H1 (cell line): Measurements from ENCODE around the gene FHIT. TPM values are rescaled to one million over a fixed set of nuclear protein-coding genes. Genes with fewer than 3 reads are reported as not detected.

Experiments used
- CTCF ChIA-PET: fragments of 300-600 bp; sonication (Branson Sonifier 250); formaldehyde crosslinking; loops from one replicate; lab custom pipeline; 2021; ENCODE audit not compliant: partially characterized antibody; lab: Charles Lee
- POLR2A ChIA-PET: fragments of 300-600 bp; sonication (Branson Sonifier 250); formaldehyde crosslinking; loops from one replicate; lab custom pipeline; 2021; ENCODE audit warnings: inconsistent platforms; ENCODE audit not compliant: partially characterized antibody; lab: Charles Lee
- DNase-seq, 2 experiments: peaks; one replicate each; pipeline versions ENCODE4 v3.0.0 to v3.0.0-alpha.2; 2010 to 2022; ENCODE audit warnings: low spot score in 2 of 2, low read depth in 1 of 2, mixed read lengths in 1 of 2
- FAIRE-seq: peaks from 2 replicates; lab custom pipeline; 2011; peaks lifted over from hg19 to GRCh38; lab: Jason Lieb, UNC
- H2AFZ ChIP-seq: 2 replicates; pipeline ENCODE4 v1.8.1; 2012; ENCODE audit warnings: low read length, inconsistent platforms
- H2AK5ac ChIP-seq: 2 replicates; pipeline ENCODE4 v1.6.1; 2013; ENCODE audit warnings: low read depth, low read length
- H2BK120ac ChIP-seq: replicated peaks from 2 replicates; pipeline ENCODE3; 2013; ENCODE audit warnings: low read depth, low read length, inconsistent platforms
- H2BK12ac ChIP-seq: 2 replicates; pipeline ENCODE4 v1.6.1; 2013; ENCODE audit warnings: low read depth, low read length
- H2BK15ac ChIP-seq: 2 replicates; pipeline ENCODE4 v1.6.1; 2013; ENCODE audit warnings: low read length
- H2BK20ac ChIP-seq: 2 replicates; pipeline ENCODE4 v1.6.1; 2013; ENCODE audit warnings: low read length
- H2BK5ac ChIP-seq: 2 replicates; pipeline ENCODE4 v1.6.1; 2013; ENCODE audit warnings: low read depth, low read length
- H3K14ac ChIP-seq: 2 replicates; pipeline ENCODE4 v1.6.1; 2013; ENCODE audit warnings: inconsistent platforms; ENCODE audit not compliant: insufficient read length
- H3K18ac ChIP-seq: 2 replicates; pipeline ENCODE4 v1.6.1; 2013; ENCODE audit warnings: low read length; ENCODE audit errors: extremely low read depth
- H3K23ac ChIP-seq: 2 replicates; pipeline ENCODE4 v1.6.1; 2013; ENCODE audit warnings: inconsistent platforms; ENCODE audit not compliant: insufficient read length
- H3K23me2 ChIP-seq: 2 replicates; pipeline ENCODE4 v1.6.1; 2013; ENCODE audit warnings: low read depth, low read length
- H3K27ac ChIP-seq: 2 replicates; pipeline ENCODE4 v1.6.1; 2011; ENCODE audit warnings: low read depth, low read length, inconsistent platforms
- H3K27me3 ChIP-seq, 4 experiments: replicated peaks in 1 of 4; 1 replicate in 1 of 4; 2 replicates in 3 of 4; pipeline versions ENCODE4 v1.6.1 to v1.8.1; 2011 to 2013; ENCODE audit warnings: low read length in 3 of 4, mild to moderate bottlenecking in 3 of 4, inconsistent platforms in 2 of 4, mixed read lengths in 2 of 4, moderate library complexity in 1 of 4; ENCODE audit not compliant: control insufficient read depth in 3 of 4, insufficient read depth in 3 of 4; ENCODE audit errors: extremely low read depth in 1 of 4
- H3K36me3 ChIP-seq, 4 experiments: 2 replicates each; pipeline versions ENCODE4 v1.6.1 to v1.8.1; 2011 to 2013; ENCODE audit warnings: mild to moderate bottlenecking in 4 of 4, low read length in 3 of 4, moderate library complexity in 2 of 4, control low read depth in 1 of 4, inconsistent platforms in 1 of 4; ENCODE audit not compliant: insufficient read depth in 4 of 4, control insufficient read depth in 2 of 4
- H3K4ac ChIP-seq: replicated peaks from 2 replicates; pipeline ENCODE3; 2013; ENCODE audit warnings: low read length, low read depth, mixed read lengths, inconsistent platforms; ENCODE audit not compliant: insufficient read length
- H3K4me1 ChIP-seq, 4 experiments: replicated peaks in 1 of 4; 1 replicate in 1 of 4; 2 replicates in 3 of 4; pipeline versions ENCODE4 v1.6.1 to v1.8.1; 2011 to 2013; ENCODE audit warnings: low read length in 3 of 4, inconsistent platforms in 2 of 4, mixed read lengths in 1 of 4; ENCODE audit not compliant: insufficient read depth in 4 of 4, control insufficient read depth in 3 of 4
- H3K4me2 ChIP-seq, 2 experiments: 2 replicates each; pipeline versions ENCODE4 v1.6.1 to v1.8.1; 2011 to 2013; ENCODE audit warnings: low read depth in 2 of 2, low read length in 2 of 2, control low read depth in 1 of 2, inconsistent platforms in 1 of 2, mild to moderate bottlenecking in 1 of 2; ENCODE audit not compliant: insufficient read depth in 1 of 2
- H3K4me3 ChIP-seq, 4 experiments: fragments of 200-600, 300-600 bp in 1 of 4; sonication (generic), shearing (Covaris generic), sonication (Bioruptor Twin) in 1 of 4; 2 replicates each; pipeline versions ENCODE4 v1.5.1 to v1.8.1; 2011 to 2016; ENCODE audit warnings: low read length in 4 of 4, low read depth in 3 of 4, control low read depth in 2 of 4, inconsistent platforms in 2 of 4, mild to moderate bottlenecking in 2 of 4, mixed read lengths in 1 of 4, moderate library complexity in 1 of 4; ENCODE audit not compliant: insufficient read depth in 2 of 4; ENCODE audit errors: extremely low read depth in 1 of 4
- H3K56ac ChIP-seq: replicated peaks from 2 replicates; pipeline ENCODE3; 2013; ENCODE audit warnings: low read depth, mild to moderate bottlenecking, mixed read lengths, low read length, inconsistent platforms; ENCODE audit not compliant: insufficient read length
- H3K79me1 ChIP-seq: 2 replicates; pipeline ENCODE4 v1.6.1; 2013; ENCODE audit warnings: low read depth, low read length, control low read depth
- H3K79me2 ChIP-seq, 2 experiments: 2 replicates each; pipeline versions ENCODE4 v1.6.1 to v1.8.1; 2012 to 2013; ENCODE audit warnings: low read length in 2 of 2, mild to moderate bottlenecking in 2 of 2, inconsistent platforms in 1 of 2; ENCODE audit not compliant: insufficient read depth in 2 of 2, control insufficient read depth in 1 of 2
- H3K9ac ChIP-seq, 4 experiments: replicated peaks in 1 of 4; 1 replicate in 1 of 4; 2 replicates in 3 of 4; pipeline versions ENCODE4 v1.6.1 to v1.8.1; 2011 to 2013; ENCODE audit warnings: low read depth in 3 of 4, low read length in 3 of 4, control low read depth in 2 of 4, mild to moderate bottlenecking in 2 of 4, moderate library complexity in 2 of 4, inconsistent platforms in 1 of 4; ENCODE audit errors: extremely low read depth in 1 of 4
- H3K9me3 ChIP-seq, 2 experiments: 2 replicates each; pipeline versions ENCODE4 v1.6.1 to v1.8.1; 2012 to 2013; ENCODE audit warnings: mild to moderate bottlenecking in 2 of 2, moderate library complexity in 2 of 2, control low read depth in 1 of 2, inconsistent platforms in 1 of 2, low read depth in 1 of 2, low read length in 1 of 2, mixed read lengths in 1 of 2; ENCODE audit not compliant: insufficient read depth in 2 of 2
- H4K20me1 ChIP-seq, 2 experiments: replicated peaks in 1 of 2; 2 replicates each; pipeline versions ENCODE3 to v1.8.1; 2011 to 2013; ENCODE audit warnings: inconsistent platforms in 2 of 2, low read length in 2 of 2, mild to moderate bottlenecking in 1 of 2; ENCODE audit not compliant: insufficient read depth in 2 of 2, control insufficient read depth in 1 of 2
- H4K5ac ChIP-seq: 2 replicates; pipeline ENCODE4 v1.6.1; 2013; ENCODE audit warnings: low read length, low read depth, mixed read lengths, inconsistent platforms; ENCODE audit not compliant: insufficient read length
- H4K8ac ChIP-seq: 2 replicates; pipeline ENCODE4 v1.8.0; 2013; ENCODE audit warnings: mild to moderate bottlenecking, moderate library complexity, low read length, inconsistent platforms; ENCODE audit not compliant: insufficient read depth; ENCODE audit errors: extremely low read depth
- H4K91ac ChIP-seq: replicated peaks from 2 replicates; pipeline ENCODE3; 2013; ENCODE audit warnings: low read length, mixed read lengths, inconsistent platforms; ENCODE audit not compliant: insufficient read length
- BRCA1 ChIP-seq: IDR thresholded peaks from 2 replicates; pipeline ENCODE4 v1.6.1; 2012; ENCODE audit warnings: low read depth, low read length, improper control_type of control experiment
- CEBPB ChIP-seq: IDR thresholded peaks from 2 replicates; pipeline ENCODE4 v1.6.1; 2012; ENCODE audit warnings: low read depth, low read length
- PHF8 ChIP-seq: fragments of 200-600 bp; sonication (generic); conservative IDR thresholded peaks from 2 replicates; pipeline ENCODE4 v1.7.1; 2012; ENCODE audit warnings: low read depth, mild to moderate bottlenecking, inconsistent platforms, low read length, moderate library complexity
- SUZ12 ChIP-seq: fragments of 200-600 bp; sonication (generic); IDR thresholded peaks from 2 replicates; pipeline ENCODE4 v1.6.1; 2012; ENCODE audit warnings: mild to moderate bottlenecking, inconsistent platforms, low read length, moderate library complexity, mixed read lengths
- TCF12 ChIP-seq: IDR thresholded peaks from 2 replicates; pipeline ENCODE4 v1.6.1; 2011; ENCODE audit warnings: low read depth, mild to moderate bottlenecking, low read length
- WGBS, 2 experiments: shearing (Covaris generic) in 1 of 2; methylation state at CpG; one replicate each; pipeline versions ENCODE4 v1.1.6 to v1.1.7; 2013 to 2015; ENCODE audit warnings: low lambda C conversion rate in 2 of 2, mixed read lengths in 2 of 2, inconsistent platforms in 1 of 2, low coverage in 1 of 2, missing lambda C conversion rate in 1 of 2; ENCODE audit not compliant: insufficient replicate concordance in 2 of 2, insufficient coverage in 1 of 2, insufficient read length in 1 of 2; ENCODE audit errors: extremely low coverage in 1 of 2, missing lambda C conversion rate in 1 of 2; 5-methylcytosine and 5-hydroxymethylcytosine counted together
- polyA plus RNA-seq, 7 experiments: library from polyadenylated mRNA; depleted of rRNA in 3 of 7; stranded (reverse) in 5 of 7; unstranded in 2 of 7; fragments of >200 nt in 5 of 7; fragments of 200-250 nt in 2 of 7; gene quantifications; 1 replicate in 5 of 7; 2 replicates in 1 of 7; 4 replicates in 1 of 7; pipeline versions ENCODE4 v1.2.1 to v1.2.3, GENCODE V29; 2011 to 2013; ENCODE audit warnings: missing spikeins in 2 of 7, mixed read lengths in 2 of 7
- total RNA-seq: library from RNA; stranded (reverse); fragmentation: NEBNext Ultra II Directional; extraction: Animal tissue kit (Norgen Biotek cat#: 25700); gene quantifications from 2 replicates; pipeline ENCODE4 v1.2.1, GENCODE V29; 2021

Gene FHIT
- total and polyA plus RNA-seq, 2 of the 8 experiments (the other 6 are each of a cell fraction or from before 2014, with no cell fraction given), result 1.2 to 3.2 TPM

DNA sequence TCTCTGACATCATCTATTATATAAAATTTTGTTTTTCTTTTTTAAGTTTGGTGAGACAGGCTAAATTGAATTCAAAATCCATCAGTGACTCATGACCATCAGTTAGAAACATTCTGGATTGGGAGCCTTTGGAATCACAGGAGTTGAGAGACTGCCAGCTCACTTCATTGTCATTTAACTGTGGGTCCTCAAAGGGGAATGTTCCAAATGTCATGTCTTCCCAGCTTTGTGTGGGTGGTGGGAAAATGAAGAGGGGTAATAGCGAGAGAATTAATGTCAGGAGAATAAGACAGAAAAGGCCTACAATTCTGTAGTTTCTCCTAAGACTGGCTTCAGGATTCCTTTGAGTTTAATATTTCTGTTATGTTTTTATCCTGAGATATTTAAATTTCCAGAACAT, 1051.9 kb downstream of the FHIT start:
- H3K56ac ChIP-seq, result no peak overlapping the region
- no peak for DNase-seq
- no peak overlapping the region for H2BK15ac ChIP-seq
- no peak overlapping the region for H2AFZ ChIP-seq
- H3K36me3 ChIP-seq, result no peaks in the 10 kb centered on the region
- WGBS, 2 experiments, result 0% methylated on average over 1 of the region's 1 CpG; no CpG with 5 or more reads in 1 of the 2 experiments
- no peaks in the 10 kb centered on the region for H4K20me1 ChIP-seq
- no peaks in the 10 kb centered on the region for H3K79me1 ChIP-seq
- H3K27me3 ChIP-seq, result no peaks in the 10 kb centered on the region
- no peak overlapping the region for H2BK20ac ChIP-seq
- no peak overlapping the region for H2BK5ac ChIP-seq
- H3K4me3 ChIP-seq, result no peak overlapping the region
- POLR2A ChIA-PET, result no interaction called here
- no peak overlapping the region for H3K27ac ChIP-seq
- H3K9me3 ChIP-seq, result no peaks in the 10 kb centered on the region
- no peak overlapping the region for H4K8ac ChIP-seq
- no peak overlapping the region for H2AK5ac ChIP-seq
- no peak overlapping the region for H4K91ac ChIP-seq
- no peaks in the 10 kb centered on the region for H3K4me1 ChIP-seq
- no peak overlapping the region for H3K14ac ChIP-seq
- H3K4ac ChIP-seq, result no peak overlapping the region
- FAIRE-seq, result no peak
- H3K23ac ChIP-seq, result no peak overlapping the region
- H3K18ac ChIP-seq, result no peak overlapping the region
- H3K9ac ChIP-seq, result no peak overlapping the region
- no peak overlapping the region for H3K4me2 ChIP-seq
- no peaks in the 10 kb centered on the region for H3K79me2 ChIP-seq
- H2BK12ac ChIP-seq, result no peak overlapping the region
- CTCF ChIA-PET, result no interaction called here
- H4K5ac ChIP-seq, result no peak overlapping the region
- TF ChIP-seq CEBPB, result no peak
- no peak for TF ChIP-seq SUZ12
- TF ChIP-seq PHF8, result no peak
- no peak for TF ChIP-seq BRCA1
- no peak for TF ChIP-seq TCF12
- no peak overlapping the region for H2BK120ac ChIP-seq
- H3K23me2 ChIP-seq, result no peaks in the 10 kb centered on the region
